Activated B cell treated with CpG ODN at 0.5 μM for 24 hours (primary cell): ENCODE data around the gene CADPS2. TPM values are rescaled to one million over a fixed set of nuclear protein-coding genes. Genes with fewer than 3 reads are reported as not detected.

Source experiments
- ATAC-seq: fragments of 200-7000 bp; cut with Tn5 transposase; one replicate; pipeline ENCODE4 v1.10.0; 2021; ENCODE audit warnings: low read depth, mild to moderate bottlenecking, moderate library complexity
- CTCF ChIA-PET: fragments of 350-600 bp; sonication (Branson Sonifier 250); formaldehyde crosslinking; loops from one replicate; lab custom pipeline; 2021; ENCODE audit warnings: antibody characterized with exemption; lab: Charles Lee
- POLR2A ChIA-PET: fragments of 350-600 bp; sonication (Branson Sonifier 250); formaldehyde crosslinking; loops from one replicate; lab custom pipeline; 2021; ENCODE audit warnings: antibody characterized with exemption; lab: Charles Lee
- DNase-seq: peaks from one replicate; pipeline ENCODE4 v3.0.0; 2022
- H3K27ac Mint-ChIP-seq: one replicate; pipeline ENCODE4 v1.8.0; 2020; ENCODE audit warnings: mixed read lengths
- H3K27me3 Mint-ChIP-seq: one replicate; pipeline ENCODE4 v1.8.0; 2021; ENCODE audit warnings: mixed read lengths
- H3K36me3 Mint-ChIP-seq: one replicate; pipeline ENCODE4 v1.8.0; 2021; ENCODE audit warnings: low read depth, mixed read lengths
- H3K4me1 Mint-ChIP-seq: one replicate; pipeline ENCODE4 v1.8.0; 2021; ENCODE audit warnings: mixed read lengths
- H3K4me3 Mint-ChIP-seq: one replicate; pipeline ENCODE4 v1.8.0; 2020; ENCODE audit warnings: mild to moderate bottlenecking, mixed read lengths
- H3K9me3 Mint-ChIP-seq: one replicate; pipeline ENCODE4 v1.8.0; 2020; ENCODE audit warnings: mixed read lengths
- CTCF ChIP-seq: fragments of 200-600 bp; IDR thresholded peaks from one replicate; pipeline ENCODE4 v1.8.0; 2022; ENCODE audit warnings: antibody characterized with exemption, mild to moderate bottlenecking
- intact Hi-C: fragments of 100-400 bp; cut with micrococcal nuclease; formaldehyde crosslinking; loops from one replicate; pipeline ENCODE4 v1.15.1; 2024
- total RNA-seq: library from RNA; stranded (reverse); gene quantifications from 2 replicates; pipeline ENCODE4 v1.2.3, GENCODE V29; 2022

The CADPS2 gene
- total RNA-seq, 1 donor from 2014 or later, result not detected

- CTCF ChIA-PET, result no interaction called here
- Mint-ChIP-seq H3K27ac (no peak overlapping the region), H3K36me3 (no peaks in the 10 kb centered on the region), H3K4me3 (no peak overlapping the region), H3K9me3 (no peaks in the 10 kb centered on the region), H3K4me1 (no peaks in the 10 kb centered on the region), H3K27me3 (no peaks in the 10 kb centered on the region)
- DNase-seq (no peak), ATAC-seq (no peak)
- POLR2A ChIA-PET, result no interaction called here
- intact Hi-C loops, result no loop called here
- TF ChIP-seq CTCF, result no peak
These were observed 158.9 kb downstream of the CADPS2 start for GRCh38 chr7:122727354-122727753.

- POLR2A ChIA-PET, result no interaction called here
- CTCF ChIA-PET, result no interaction called here
- no peak overlapping the region for H3K27ac Mint-ChIP-seq
- H3K9me3 Mint-ChIP-seq, result no peaks in the 10 kb centered on the region
- intact Hi-C loops, result no loop called here
- TF ChIP-seq CTCF, result no peak
- no peaks in the 10 kb centered on the region for H3K4me1 Mint-ChIP-seq
- H3K27me3 Mint-ChIP-seq, result no peaks in the 10 kb centered on the region
- no peak for ATAC-seq
- DNase-seq, result no peak
- H3K4me3 Mint-ChIP-seq, result no peak overlapping the region
- H3K36me3 Mint-ChIP-seq, result no peaks in the 10 kb centered on the region
These were observed 159.4 kb downstream of the CADPS2 start for GRCh38 chr7:122726881-122727280.

GRCh38 chr7:122724366-122724765 lies 161.9 kb downstream of the CADPS2 start:
- ChIA-PET CTCF (no interaction called here), POLR2A (no interaction called here)
- no peak for ATAC-seq
- Mint-ChIP-seq H3K27ac (no peak overlapping the region), H3K27me3 (no peaks in the 10 kb centered on the region), H3K36me3 (no peaks in the 10 kb centered on the region), H3K4me1 (no peaks in the 10 kb centered on the region), H3K4me3 (no peak overlapping the region), H3K9me3 (peaks cover 3% of the 10 kb centered on the region)
- no peak for TF ChIP-seq CTCF
- intact Hi-C loops, result no loop called here
- no peak for DNase-seq

- ATAC-seq (no peak), DNase-seq (no peak)
- no peak for TF ChIP-seq CTCF
- Mint-ChIP-seq H3K27ac (no peak overlapping the region), H3K4me1 (no peaks in the 10 kb centered on the region), H3K27me3 (no peaks in the 10 kb centered on the region), H3K9me3 (peaks cover 3% of the 10 kb centered on the region), H3K4me3 (no peak overlapping the region), H3K36me3 (no peaks in the 10 kb centered on the region)
- POLR2A ChIA-PET, result no interaction called here
- intact Hi-C loops, result no loop called here
- CTCF ChIA-PET, result no interaction called here
These were observed 167.2 kb downstream of the CADPS2 start for GRCh38 chr7:122719010-122719578.

GRCh38 chr7:122717356-122718089 lies 168.7 kb downstream of the CADPS2 start:
- peaks cover 3% of the 10 kb centered on the region for H3K9me3 Mint-ChIP-seq
- no peaks in the 10 kb centered on the region for H3K27me3 Mint-ChIP-seq

More at GRCh38 chr7:122717356-122718089, 168.7 kb downstream of the CADPS2 start:
- no peak for DNase-seq
- Mint-ChIP-seq H3K4me1 (no peaks in the 10 kb centered on the region), H3K4me3 (no peak overlapping the region), H3K27ac (no peak overlapping the region), H3K36me3 (no peaks in the 10 kb centered on the region)
- TF ChIP-seq CTCF, result no peak
- ChIA-PET POLR2A (no interaction called here), CTCF (no interaction called here)
- no peak for ATAC-seq
- intact Hi-C loops, result no loop called here
